HG02678 (cell line): ENCODE measurements around the gene CACNA1C.

Experiments used
- ATAC-seq: cut with Tn5 transposase; IDR thresholded peaks from one replicate; pipeline ENCODE4 v1.9.1; 2021; ENCODE audit warnings: mild to moderate bottlenecking, moderate library complexity; ENCODE audit not compliant: unreplicated experiment

Gene CACNA1C

DNA sequence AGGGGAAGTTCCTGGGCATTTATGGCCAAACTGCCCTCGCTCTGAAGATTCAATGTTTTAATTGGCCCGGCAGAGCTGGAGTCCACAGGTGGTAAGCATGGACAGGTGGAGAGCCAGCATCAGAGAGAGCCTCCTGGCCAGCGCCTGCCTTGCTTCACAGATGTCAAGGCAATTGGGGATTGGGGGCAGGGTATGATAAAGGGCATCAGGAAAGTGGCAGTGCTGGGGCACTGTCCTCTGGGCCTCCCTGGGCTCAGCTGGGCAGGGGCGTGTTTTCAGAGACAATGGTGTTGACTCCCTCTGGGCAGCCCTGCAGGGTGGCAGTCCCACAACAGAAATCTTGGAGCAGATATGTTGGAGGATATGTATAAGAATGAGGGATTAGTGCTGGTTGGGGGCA is 237.3 kb downstream of the CACNA1C start:
- ATAC-seq: no peak

DNA sequence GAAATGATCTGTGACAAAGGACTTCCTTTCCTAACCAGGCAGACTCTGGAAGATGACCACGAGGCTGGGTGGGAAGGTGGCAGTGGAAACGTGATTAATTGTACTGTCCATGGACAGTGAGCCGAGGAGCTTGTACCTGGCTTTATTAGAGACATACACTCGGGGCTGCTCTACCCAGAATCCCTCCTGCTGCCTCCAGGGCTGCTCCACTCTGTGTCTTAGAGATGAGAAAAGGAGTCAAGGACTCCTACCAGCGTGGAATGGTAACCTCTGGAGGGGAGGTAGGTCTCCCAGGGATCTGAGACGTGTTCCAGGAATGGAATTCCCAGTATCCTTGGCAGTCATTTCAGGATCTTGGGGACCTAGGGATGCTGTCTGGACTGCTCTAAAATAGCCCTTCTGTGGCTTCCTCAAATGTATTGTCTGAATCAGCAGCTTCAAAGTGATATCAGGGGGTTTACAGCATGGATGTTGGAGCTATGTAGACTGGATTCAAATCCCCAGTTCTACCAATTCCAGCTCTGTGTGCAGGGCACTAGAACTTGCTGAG is 237.8 kb downstream of the CACNA1C start:
- ATAC-seq: no peak

- ATAC-seq: no peak
These were observed 238.5 kb downstream of the CACNA1C start for GRCh38 chr12:2291182-2291832.

- no peak for ATAC-seq
These were observed 239.2 kb downstream of the CACNA1C start for GRCh38 chr12:2291947-2292346.

- no peak for ATAC-seq
These were observed 239.8 kb downstream of the CACNA1C start for GRCh38 chr12:2292560-2292959.

DNA sequence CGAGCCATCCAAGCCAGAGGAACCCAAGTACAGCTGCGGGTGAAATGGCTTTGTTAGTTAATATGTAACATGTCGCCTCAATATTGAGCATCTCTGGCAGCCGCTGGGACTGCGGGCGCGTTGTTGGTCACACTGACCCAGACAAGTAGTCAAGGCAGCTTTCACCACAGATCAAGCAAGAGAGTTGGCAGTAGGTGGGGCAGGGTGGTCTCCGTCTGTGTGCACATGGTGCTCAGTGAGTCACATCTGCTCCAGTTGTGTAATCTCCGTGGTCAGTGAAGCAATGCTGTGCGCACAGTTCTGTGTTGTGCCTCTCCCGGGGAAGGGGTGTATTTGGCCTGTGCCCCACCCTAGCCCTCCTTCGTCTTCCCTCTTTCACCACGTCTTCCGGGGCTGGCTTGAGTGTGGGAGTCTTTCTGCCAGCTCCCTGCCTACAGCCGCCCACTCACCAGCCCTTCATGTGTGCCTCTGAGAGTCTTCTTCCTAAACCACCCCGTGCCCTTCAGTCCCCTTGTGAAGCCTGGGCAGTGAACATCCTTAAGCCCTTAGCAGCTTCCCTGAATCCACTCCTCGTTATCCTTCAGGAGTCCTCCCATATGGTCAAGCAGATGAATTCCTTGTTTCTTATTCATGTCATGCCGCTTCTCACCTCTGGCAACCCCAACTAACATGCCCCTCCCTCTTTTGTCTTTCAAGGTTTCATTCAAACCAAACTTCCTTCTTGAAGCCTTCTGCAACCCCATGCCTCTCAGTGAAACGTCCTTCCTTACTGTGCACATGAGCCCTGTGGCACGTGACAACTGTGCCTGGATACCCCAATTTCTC is 242.1 kb downstream of the CACNA1C start:
- no peak for ATAC-seq

DNA sequence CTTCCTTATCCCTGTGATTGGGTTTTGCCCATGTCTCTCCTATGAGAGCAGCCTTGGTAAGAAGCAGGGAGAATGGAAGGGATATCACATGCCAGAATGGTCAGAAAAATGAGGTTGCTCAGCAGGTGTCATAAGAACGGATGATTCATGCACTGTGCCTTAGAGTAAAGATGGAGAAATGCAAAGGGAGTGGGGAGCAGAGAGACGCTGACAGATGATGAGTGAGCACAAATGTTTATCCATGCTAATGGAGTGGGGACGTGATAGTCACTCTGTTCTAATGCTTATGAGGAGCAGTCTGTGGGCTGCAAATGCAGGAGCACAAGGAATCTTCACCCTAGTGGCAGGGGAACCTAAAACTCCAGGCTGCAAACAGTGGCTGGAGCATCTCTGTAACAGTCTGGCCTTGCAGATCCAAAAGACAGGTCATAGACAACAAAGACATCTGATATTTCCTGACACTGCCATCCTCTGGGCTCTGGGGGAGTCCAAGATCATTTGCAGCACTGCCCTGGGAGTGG is 243.2 kb downstream of the CACNA1C start:
- no peak for ATAC-seq

GRCh38 chr12:2297004-2297403 is 244.2 kb downstream of the CACNA1C start:
- ATAC-seq: no peak

GRCh38 chr12:2297658-2298057 is 244.9 kb downstream of the CACNA1C start:
- ATAC-seq: no peak

DNA sequence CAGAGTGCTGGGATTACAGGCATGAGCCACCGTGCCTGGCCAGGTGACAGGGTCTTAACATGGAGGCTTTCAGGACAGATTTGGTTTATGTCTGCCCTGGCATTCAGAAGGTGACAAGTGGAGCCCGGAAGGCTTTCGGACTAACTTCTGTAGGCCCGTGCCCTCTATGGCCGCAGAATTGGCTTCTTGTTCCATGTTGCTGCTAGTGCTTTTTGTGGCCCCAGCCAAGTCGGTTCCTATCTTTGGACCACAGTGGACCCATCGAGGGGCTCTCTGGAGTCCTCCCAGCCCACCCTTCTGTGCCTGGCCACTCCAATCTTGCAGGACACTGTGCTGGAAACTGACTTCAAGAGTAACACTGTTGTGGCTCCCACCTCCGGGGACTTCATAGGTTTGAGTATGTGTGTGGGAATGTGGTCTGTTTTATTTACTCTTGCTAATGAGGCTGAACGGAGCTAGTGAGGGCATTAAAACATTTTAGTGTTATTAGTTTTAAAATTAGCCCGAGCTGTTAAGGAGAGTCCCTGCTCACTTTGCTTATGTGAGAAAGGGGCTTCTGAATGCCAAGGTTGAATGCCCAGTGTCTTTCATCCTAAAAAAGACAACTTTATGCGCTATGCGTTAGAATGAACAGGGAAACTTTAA is 245.9 kb downstream of the CACNA1C start:
- ATAC-seq: no peak

- ATAC-seq: no peak
These were observed 246.4 kb downstream of the CACNA1C start for GRCh38 chr12:2299206-2299605.

- no peak for ATAC-seq
These were observed 247.4 kb downstream of the CACNA1C start for GRCh38 chr12:2300168-2300567.

DNA sequence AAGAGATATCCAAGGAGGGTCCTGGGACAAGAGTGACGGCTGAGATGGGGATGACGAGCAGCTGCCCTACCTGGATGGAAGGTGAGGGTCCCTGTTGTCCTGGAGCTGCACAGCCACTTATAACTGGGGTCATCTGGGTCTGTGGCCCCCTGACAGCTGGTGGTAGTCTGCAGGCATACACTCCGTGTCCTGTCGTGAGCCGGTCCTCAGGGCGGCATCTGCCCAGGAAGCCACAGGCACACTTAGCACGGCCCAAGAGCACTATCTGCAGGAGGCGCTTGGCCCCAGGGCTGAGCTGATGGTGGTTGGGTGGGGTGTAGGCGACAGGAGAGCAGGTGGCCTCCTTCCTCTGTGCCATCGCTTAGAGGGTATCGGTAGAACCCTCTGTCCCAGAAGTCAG is 248.1 kb downstream of the CACNA1C start:
- no peak for ATAC-seq

GRCh38 chr12:2301531-2302461 is 249.0 kb downstream of the CACNA1C start:
- no peak for ATAC-seq

DNA sequence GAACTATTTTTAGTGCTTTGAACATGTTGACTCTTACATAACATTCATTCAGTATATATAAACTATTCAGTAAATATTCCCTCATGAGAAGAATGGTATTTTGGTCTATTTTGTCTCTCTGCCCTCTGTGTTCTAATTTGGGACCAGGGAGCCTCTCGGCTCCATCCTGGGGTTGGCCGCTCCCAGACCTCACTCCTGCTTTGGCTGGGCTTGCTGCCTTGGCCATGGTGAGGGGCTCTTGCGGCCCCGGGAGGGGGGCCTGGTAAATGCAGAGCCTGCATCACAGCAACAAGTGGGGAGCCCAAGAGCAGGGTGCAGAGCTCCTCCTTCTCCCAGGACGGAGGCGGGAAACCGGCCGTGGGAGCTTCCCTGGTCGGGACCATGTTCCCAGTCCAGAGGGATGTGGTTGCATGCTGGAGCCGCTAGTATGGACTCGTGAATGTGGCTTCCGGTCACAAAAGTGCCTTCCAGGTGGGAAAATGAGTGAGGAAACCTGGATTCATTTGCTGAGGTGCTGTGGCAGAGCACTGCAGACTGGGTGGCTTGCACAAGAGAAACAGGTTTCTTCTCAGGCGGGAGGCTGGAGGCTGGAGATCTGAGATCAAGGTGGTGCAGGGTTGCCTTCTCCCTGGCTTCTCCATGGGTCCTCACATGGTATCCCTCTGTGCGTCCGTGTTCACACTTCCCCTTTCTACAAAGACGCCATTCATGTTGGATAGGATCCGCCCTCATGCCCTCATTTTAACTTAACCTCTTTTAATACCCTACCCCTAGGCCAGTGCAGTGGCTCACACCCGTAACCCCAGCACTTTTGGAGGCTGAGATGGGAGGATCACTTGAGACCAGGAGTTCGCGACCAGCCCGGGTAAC is 250.2 kb downstream of the CACNA1C start:
- ATAC-seq: no peak

DNA sequence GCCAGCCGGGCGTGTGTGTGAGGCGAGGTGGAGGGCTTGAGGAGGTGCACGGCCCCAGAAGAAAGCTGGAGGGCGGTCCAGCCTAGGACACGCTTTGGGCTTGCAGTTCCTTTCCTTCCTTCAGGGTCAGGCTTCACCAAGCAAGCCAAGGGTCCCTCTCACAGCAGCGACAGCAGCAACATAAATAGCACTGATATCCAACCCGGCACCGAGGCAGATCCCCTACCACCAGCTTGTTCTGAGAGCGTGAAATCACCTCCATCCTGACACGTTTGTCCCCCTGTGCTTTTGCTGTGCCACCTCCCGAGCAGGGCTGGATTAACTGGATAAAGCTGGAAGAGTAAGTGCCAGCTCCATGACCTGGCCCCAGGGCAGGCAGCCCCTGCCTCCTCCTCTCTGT is 251.4 kb downstream of the CACNA1C start:
- ATAC-seq: no peak

- no peak for ATAC-seq
These were observed 253.2 kb downstream of the CACNA1C start for GRCh38 chr12:2306012-2306411.

- no peak for ATAC-seq
These were observed 253.9 kb downstream of the CACNA1C start for GRCh38 chr12:2306735-2307134.

DNA sequence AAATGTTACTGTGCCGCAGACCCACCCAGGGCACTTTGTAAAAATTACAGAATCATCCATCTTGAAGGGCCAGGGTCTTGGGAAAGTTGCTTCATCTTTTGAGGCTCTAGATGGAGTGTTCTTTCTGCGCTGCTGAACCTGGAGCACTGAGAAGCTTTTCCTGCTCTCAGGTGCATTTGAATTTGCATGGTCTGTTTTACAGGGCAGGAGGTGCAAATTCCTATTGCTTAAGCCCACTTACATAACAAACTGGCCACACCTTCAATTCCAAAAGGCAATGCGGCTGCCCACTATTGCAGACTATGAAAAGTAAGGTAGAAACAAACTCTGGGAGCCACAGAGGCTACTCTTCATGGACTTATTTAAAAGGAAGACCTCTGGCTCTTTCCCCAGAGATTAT is 254.8 kb downstream of the CACNA1C start:
- ATAC-seq: no peak
